Smooth muscle cell (in vitro differentiated cells): ENCODE measurements around the gene TUBG2. TPM values are rescaled to one million over a fixed set of nuclear protein-coding genes. Genes with fewer than 3 reads are reported as not detected.

Source experiments
- microRNA-seq: library from miRNA; unstranded; fragments of <30 nt; microRNA quantifications from one replicate; pipeline ENCODE4, GENCODE V29; 2016; ENCODE audit warnings: borderline number of aligned reads
- polyA plus RNA-seq: library from polyadenylated mRNA; unstranded; fragments of >200 nt; fragmentation: Nextera tagmentation; extraction: Ambion mirVana; gene quantifications from 2 replicates; pipeline ENCODE4 v1.2.1, GENCODE V29; 2016
- small RNA-seq: library from RNA; depleted of rRNA; stranded (forward); fragments of <200 nt; gene quantifications from one replicate; pipeline ENCODE3, GENCODE V24; 2014
- total RNA-seq: library from RNA; depleted of rRNA; stranded (reverse); fragments of >200 nt; gene quantifications from 2 replicates; pipeline ENCODE4 v1.2.3, GENCODE V29; 2014

The TUBG2 gene
- total and polyA plus RNA-seq, 2 experiments from 2014 or later: 23.1 to 42.3 TPM

Small RNA genes within 50 kb of the gene (microRNA-seq; reads per million reads assigned to microRNA genes)
- 1.8 reads per million for gene MIR6780A

Small RNA genes within 50 kb of the gene (small RNA-seq; reads per million reads assigned to genes)
- not detected for gene MIR6780A

Other genes with a start within 250 kb of the TUBG2 start
- 116 and 117 TPM in 2 replicates for gene CAVIN1, start 236.0 kb upstream of the TUBG2 start, total RNA-seq
- 237 and 255 TPM in 2 replicates for gene CAVIN1, start 236.0 kb upstream of the TUBG2 start, polyA plus RNA-seq
- 31.9 and 54.7 TPM in 2 replicates for gene ATP6V0A1, start 200.4 kb upstream of the TUBG2 start, total RNA-seq
- 27.3 and 34.0 TPM in 2 replicates for gene ATP6V0A1, start 200.4 kb upstream of the TUBG2 start, polyA plus RNA-seq
- gene NAGLU, start 123.0 kb upstream of the TUBG2 start, total RNA-seq: 23.0 and 27.2 TPM in 2 replicates
- gene NAGLU, start 123.0 kb upstream of the TUBG2 start, polyA plus RNA-seq: 39.9 and 51.6 TPM in 2 replicates
- 0.40 TPM in 1 of 2 replicates, not detected in the other for gene HSD17B1, start 106.4 kb upstream of the TUBG2 start, total RNA-seq
- gene HSD17B1, start 106.4 kb upstream of the TUBG2 start, polyA plus RNA-seq: 3.3 and 3.5 TPM in 2 replicates
- 16.0 and 23.2 TPM in 2 replicates for gene COASY, start 97.1 kb upstream of the TUBG2 start, total RNA-seq
- 65.0 and 68.2 TPM in 2 replicates for gene COASY, start 97.1 kb upstream of the TUBG2 start, polyA plus RNA-seq
- gene MLX, start 92.2 kb upstream of the TUBG2 start, total RNA-seq: 21.6 and 30.1 TPM in 2 replicates
- 21.1 and 26.4 TPM in 2 replicates for gene MLX, start 92.2 kb upstream of the TUBG2 start, polyA plus RNA-seq
- 5.2 and 5.3 TPM in 2 replicates for gene PSMC3IP, start 81.6 kb upstream of the TUBG2 start, total RNA-seq
- gene PSMC3IP, start 81.6 kb upstream of the TUBG2 start, polyA plus RNA-seq: 7.7 and 10.0 TPM in 2 replicates
- gene RETREG3, start 49.9 kb upstream of the TUBG2 start, total RNA-seq: 40.4 and 67.8 TPM in 2 replicates
- gene RETREG3, start 49.9 kb upstream of the TUBG2 start, polyA plus RNA-seq: 32.6 and 34.1 TPM in 2 replicates
- gene TUBG1, start 49.6 kb upstream of the TUBG2 start, total RNA-seq: 31.6 and 38.7 TPM in 2 replicates
- 91.2 and 102 TPM in 2 replicates for gene TUBG1, start 49.6 kb upstream of the TUBG2 start, polyA plus RNA-seq
- 5.0 and 13.3 TPM in 2 replicates for gene PLEKHH3, start 17.7 kb downstream of the TUBG2 start, total RNA-seq
- gene PLEKHH3, start 17.7 kb downstream of the TUBG2 start, polyA plus RNA-seq: 23.6 and 23.7 TPM in 2 replicates
- 10.1 TPM in 1 of 2 replicates, not detected in the other for gene CCR10, start 22.6 kb downstream of the TUBG2 start, total RNA-seq
- 2.0 and 3.8 TPM in 2 replicates for gene CCR10, start 22.6 kb downstream of the TUBG2 start, polyA plus RNA-seq
- gene CNTNAP1, start 23.2 kb downstream of the TUBG2 start, total RNA-seq: 7.1 and 9.5 TPM in 2 replicates
- gene CNTNAP1, start 23.2 kb downstream of the TUBG2 start, polyA plus RNA-seq: 2.0 and 4.5 TPM in 2 replicates
- 15.6 and 19.4 TPM in 2 replicates for gene EZH1, start 85.8 kb downstream of the TUBG2 start, total RNA-seq
- gene EZH1, start 85.8 kb downstream of the TUBG2 start, polyA plus RNA-seq: 8.0 and 10.0 TPM in 2 replicates
- 8.6 and 8.9 TPM in 2 replicates for gene RAMP2, start 101.9 kb downstream of the TUBG2 start, total RNA-seq
- gene RAMP2, start 101.9 kb downstream of the TUBG2 start, polyA plus RNA-seq: 22.0 and 25.7 TPM in 2 replicates
- gene VPS25, start 114.2 kb downstream of the TUBG2 start, total RNA-seq: 91.0 and 108 TPM in 2 replicates
- gene VPS25, start 114.2 kb downstream of the TUBG2 start, polyA plus RNA-seq: 129 and 139 TPM in 2 replicates
- gene WNK4, start 121.3 kb downstream of the TUBG2 start, total RNA-seq: 0.22 and 0.49 TPM in 2 replicates
- 0.39 TPM in 1 of 2 replicates, not detected in the other for gene WNK4, start 121.3 kb downstream of the TUBG2 start, polyA plus RNA-seq
- gene COA3, start 139.4 kb downstream of the TUBG2 start, total RNA-seq: 71.1 and 106 TPM in 2 replicates
- gene COA3, start 139.4 kb downstream of the TUBG2 start, polyA plus RNA-seq: 127 and 147 TPM in 2 replicates
- not detected in 2 replicates for gene CNTD1, start 139.6 kb downstream of the TUBG2 start, total RNA-seq
- 0.17 and 0.71 TPM in 2 replicates for gene CNTD1, start 139.6 kb downstream of the TUBG2 start, polyA plus RNA-seq
- 57.5 and 66.5 TPM in 2 replicates for gene BECN1, start 165.0 kb downstream of the TUBG2 start, total RNA-seq
- gene BECN1, start 165.0 kb downstream of the TUBG2 start, polyA plus RNA-seq: 54.8 and 61.9 TPM in 2 replicates
- gene PSME3, start 174.1 kb downstream of the TUBG2 start, total RNA-seq: 56.5 and 67.1 TPM in 2 replicates
- 85.3 and 87.0 TPM in 2 replicates for gene PSME3, start 174.1 kb downstream of the TUBG2 start, polyA plus RNA-seq
- 1.6 and 2.3 TPM in 2 replicates for gene AOC2, start 185.3 kb downstream of the TUBG2 start, total RNA-seq
- 0.91 and 2.1 TPM in 2 replicates for gene AOC2, start 185.3 kb downstream of the TUBG2 start, polyA plus RNA-seq
- gene AOC3, start 191.9 kb downstream of the TUBG2 start, total RNA-seq: 0.63 and 0.90 TPM in 2 replicates
- 0.65 and 1.5 TPM in 2 replicates for gene AOC3, start 191.9 kb downstream of the TUBG2 start, polyA plus RNA-seq
- not detected in 2 replicates for gene G6PC1, start 241.5 kb downstream of the TUBG2 start, total RNA-seq
- not detected in 2 replicates for gene G6PC1, start 241.5 kb downstream of the TUBG2 start, polyA plus RNA-seq